HG02870 (cell line): ENCODE measurements around the gene BCCIP.

Experiments used
- ATAC-seq: cut with Tn5 transposase; IDR thresholded peaks from one replicate; pipeline ENCODE4 v1.9.1; 2021; ENCODE audit warnings: mild to moderate bottlenecking, moderate library complexity; ENCODE audit not compliant: unreplicated experiment

The BCCIP gene

GRCh38 chr10:125797424-125797823, 25.9 kb upstream of the BCCIP start:
- no peak for ATAC-seq

GRCh38 chr10:125797994-125798662, 25.2 kb upstream of the BCCIP start:
- ATAC-seq, result no peak

- ATAC-seq, result no peak
Observed at GRCh38 chr10:125799451-125800182, 23.7 kb upstream of the BCCIP start.

GRCh38 chr10:125801574-125801973, 21.8 kb upstream of the BCCIP start:
- ATAC-seq, result no peak

GRCh38 chr10:125802131-125802530, 21.2 kb upstream of the BCCIP start:
- no peak for ATAC-seq

GRCh38 chr10:125802739-125803138, 20.6 kb upstream of the BCCIP start:
- no peak for ATAC-seq

GRCh38 chr10:125808047-125808446, 15.3 kb upstream of the BCCIP start:
- ATAC-seq, result no peak

- ATAC-seq, result no peak
Observed at GRCh38 chr10:125811251-125811650, 12.1 kb upstream of the BCCIP start.

GRCh38 chr10:125812128-125812750, 11.1 kb upstream of the BCCIP start:
- ATAC-seq, result no peak

- no peak for ATAC-seq
Observed at GRCh38 chr10:125815764-125816163, 7.6 kb upstream of the BCCIP start.

GRCh38 chr10:125816548-125816947, 6.8 kb upstream of the BCCIP start:
- no peak for ATAC-seq

GRCh38 chr10:125817337-125817946, 5.9 kb upstream of the BCCIP start:
- ATAC-seq, result no peak

GRCh38 chr10:125820701-125821100, 2.6 kb upstream of the BCCIP start:
- ATAC-seq, result peak; percentile 40

GRCh38 chr10:125823663-125824251, 411 bp downstream of the BCCIP start:
- ATAC-seq, result no peak

GRCh38 chr10:125824736-125825135, 1.4 kb downstream of the BCCIP start:
- ATAC-seq, result no peak

GRCh38 chr10:125827133-125827532, 3.8 kb downstream of the BCCIP start:
- ATAC-seq, result no peak

- ATAC-seq, result no peak
Observed at GRCh38 chr10:125828311-125828710, 5.0 kb downstream of the BCCIP start.

GRCh38 chr10:125836746-125837145, 13.4 kb downstream of the BCCIP start:
- no peak for ATAC-seq

- ATAC-seq, result no peak
Observed at GRCh38 chr10:125838802-125839575, 15.6 kb downstream of the BCCIP start.

GRCh38 chr10:125840406-125840805, 17.1 kb downstream of the BCCIP start:
- ATAC-seq, result no peak

- ATAC-seq, result no peak
Observed at GRCh38 chr10:125840955-125841354, 17.6 kb downstream of the BCCIP start.
